ENCODE measurements around the gene HIBADH.
A peak's percentile ranks its signal among the peaks of the same experiment; 100 is the strongest.
"Not testable (repeated sequence)": the region's sequence is repeated elsewhere in the genome, so short reads cannot be mapped to it uniquely, and the experiment has no call there.

Gene HIBADH

DNA sequence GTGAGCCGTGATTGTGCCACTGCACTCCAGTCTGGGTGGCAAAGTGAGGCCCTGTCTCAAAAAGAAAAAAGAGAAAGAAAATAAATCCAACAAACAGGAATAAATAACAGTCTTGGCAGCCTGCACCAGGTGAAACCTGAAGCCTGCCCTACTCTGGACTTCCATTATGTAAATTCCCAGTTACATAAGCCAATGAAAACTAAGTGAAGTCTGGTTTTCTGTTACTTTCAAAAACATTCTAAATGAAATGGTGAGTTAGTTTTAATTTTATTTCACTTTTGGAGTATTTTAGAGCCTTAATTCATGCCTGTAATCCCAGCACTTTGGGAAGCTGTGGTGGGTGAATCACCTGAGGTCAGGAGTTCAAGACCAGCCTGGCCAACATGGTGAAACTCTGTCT lies 22.5 kb upstream of the HIBADH start:
- no peaks in the 10 kb centered on the region for H3K27me3 ChIP-seq (ENCODE audit: control insufficient read depth in 5 of 5, insufficient read depth in 4 of 5, low read length in 5 of 5)
- H3K9ac ChIP-seq (ENCODE audit: low read length in 5 of 5): no peak overlapping the region
- H3K4me1 ChIP-seq (ENCODE audit: control insufficient read depth in 5 of 5, insufficient read depth in 5 of 5, low read length in 5 of 5): no peaks in the 10 kb centered on the region
- no peaks in the 10 kb centered on the region for H3K36me3 ChIP-seq (ENCODE audit: control insufficient read depth in 5 of 5, insufficient read depth in 5 of 5, low read length in 5 of 5)
- no peak overlapping the region for H3K4me3 ChIP-seq (ENCODE audit: low read depth in 1 of 5, low read length in 5 of 5)
- H3K9me3 ChIP-seq (ENCODE audit: control insufficient read depth in 5 of 5, low read length in 5 of 5): peaks cover 0 to 3% (median 0%) of the 10 kb centered on the region in 5 donors
- H3K27ac ChIP-seq (ENCODE audit: low read depth, low read length): no peak overlapping the region

DNA sequence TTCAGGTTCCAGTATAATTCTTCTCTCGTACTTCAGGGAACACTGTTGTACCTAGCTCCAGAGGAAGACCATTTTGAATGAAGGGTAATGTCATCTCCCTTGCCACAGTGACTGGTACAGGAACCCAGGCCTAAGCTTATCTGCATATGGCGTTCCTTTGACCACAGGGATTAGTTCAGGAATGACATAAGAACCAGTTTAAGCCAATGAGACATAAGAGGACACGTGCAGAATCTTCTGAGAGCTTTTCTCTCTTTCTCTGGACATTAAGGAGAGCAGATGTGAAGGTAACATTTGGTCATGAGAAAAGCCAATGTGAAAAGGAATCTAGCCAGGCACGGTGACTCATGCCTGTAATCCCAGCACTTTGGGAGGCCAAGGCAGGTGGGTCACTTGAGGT lies 21.8 kb upstream of the HIBADH start:
- H3K4me3 ChIP-seq (ENCODE audit: low read depth in 1 of 5, low read length in 5 of 5): no peak overlapping the region

GRCh38 chr7:27680610-27681009 lies 17.9 kb upstream of the HIBADH start:
- Histone ChIP-seq H3K36me3 (ENCODE audit: control insufficient read depth in 5 of 5, insufficient read depth in 5 of 5, low read length in 5 of 5) (no peaks in the 10 kb centered on the region), H3K9ac (ENCODE audit: low read length in 5 of 5) (no peak overlapping the region), H3K9me3 (ENCODE audit: control insufficient read depth in 5 of 5, low read length in 5 of 5) (no peaks in the 10 kb centered on the region), H3K4me1 (ENCODE audit: control insufficient read depth in 5 of 5, insufficient read depth in 5 of 5, low read length in 5 of 5) (peaks cover 0 to 8% (median 0%) of the 10 kb centered on the region in 5 donors), H3K27me3 (ENCODE audit: control insufficient read depth in 5 of 5, insufficient read depth in 4 of 5, low read length in 5 of 5) (no peaks in the 10 kb centered on the region), H3K4me3 (ENCODE audit: low read depth in 1 of 5, low read length in 5 of 5) (no peak overlapping the region), H3K27ac (ENCODE audit: low read depth, low read length) (no peak overlapping the region)

More for the DNA sequence above, 21.8 kb upstream of the HIBADH start:
- no peak overlapping the region for H3K9ac ChIP-seq (ENCODE audit: low read length in 5 of 5)
- H3K36me3 ChIP-seq (ENCODE audit: control insufficient read depth in 5 of 5, insufficient read depth in 5 of 5, low read length in 5 of 5): no peaks in the 10 kb centered on the region
- H3K27ac ChIP-seq (ENCODE audit: low read depth, low read length): no peak overlapping the region
- H3K27me3 ChIP-seq (ENCODE audit: control insufficient read depth in 5 of 5, insufficient read depth in 4 of 5, low read length in 5 of 5): no peaks in the 10 kb centered on the region
- no peaks in the 10 kb centered on the region for H3K4me1 ChIP-seq (ENCODE audit: control insufficient read depth in 5 of 5, insufficient read depth in 5 of 5, low read length in 5 of 5)
- peaks cover 0 to 3% (median 0%) of the 10 kb centered on the region in 5 donors for H3K9me3 ChIP-seq (ENCODE audit: control insufficient read depth in 5 of 5, low read length in 5 of 5)

GRCh38 chr7:27678617-27679260 lies 16.1 kb upstream of the HIBADH start:
- no peaks in the 10 kb centered on the region for H3K9me3 ChIP-seq (ENCODE audit: control insufficient read depth in 5 of 5, low read length in 5 of 5)
- H3K4me1 ChIP-seq (ENCODE audit: control insufficient read depth in 5 of 5, insufficient read depth in 5 of 5, low read length in 5 of 5): peaks cover 0 to 8% (median 0%) of the 10 kb centered on the region in 5 donors
- H3K27me3 ChIP-seq (ENCODE audit: control insufficient read depth in 5 of 5, insufficient read depth in 4 of 5, low read length in 5 of 5): no peaks in the 10 kb centered on the region
- no peak overlapping the region for H3K4me3 ChIP-seq (ENCODE audit: low read depth in 1 of 5, low read length in 5 of 5)
- H3K36me3 ChIP-seq (ENCODE audit: control insufficient read depth in 5 of 5, insufficient read depth in 5 of 5, low read length in 5 of 5): no peaks in the 10 kb centered on the region
- peak overlapping the region; percentile 3 for H3K27ac ChIP-seq (ENCODE audit: low read depth, low read length)
- no peak overlapping the region for H3K9ac ChIP-seq (ENCODE audit: low read length in 5 of 5)

DNA sequence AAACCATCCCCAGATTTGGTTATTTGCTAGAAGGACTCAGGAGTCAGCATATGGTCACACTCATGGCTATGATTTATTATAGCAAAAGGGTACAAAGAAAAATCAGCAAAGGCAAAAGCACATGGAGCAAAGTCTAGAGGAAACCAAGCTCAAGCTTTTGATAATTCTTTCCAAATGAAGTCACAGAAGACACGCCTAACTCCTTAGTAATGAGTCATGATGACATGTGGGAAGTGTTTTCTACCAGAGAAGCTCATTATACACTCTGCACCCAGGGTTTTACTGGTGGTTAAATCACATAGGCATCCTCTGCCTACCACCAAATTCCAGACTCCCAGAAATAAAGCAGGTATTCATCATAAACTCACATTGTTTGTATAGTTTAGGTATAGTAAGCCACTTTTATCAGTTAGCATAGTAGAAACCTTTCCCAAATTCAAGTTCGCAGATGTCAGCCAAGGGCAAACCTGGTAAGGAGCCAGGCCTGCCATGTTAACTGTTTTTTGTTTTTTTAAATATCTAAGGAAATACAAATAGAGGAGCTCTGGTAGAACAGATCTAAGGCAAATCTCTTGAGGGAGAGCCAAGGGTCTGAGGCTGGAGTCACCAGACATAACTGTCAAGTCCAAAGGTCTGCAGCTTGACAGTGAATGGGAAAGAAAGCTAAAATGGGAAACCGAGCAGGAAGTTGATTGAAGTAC lies 15.4 kb upstream of the HIBADH start:
- Histone ChIP-seq H3K9ac (ENCODE audit: low read length in 5 of 5) (no peak overlapping the region), H3K4me3 (ENCODE audit: low read depth in 1 of 5, low read length in 5 of 5) (no peak overlapping the region), H3K27me3 (ENCODE audit: control insufficient read depth in 5 of 5, insufficient read depth in 4 of 5, low read length in 5 of 5) (no peaks in the 10 kb centered on the region), H3K4me1 (ENCODE audit: control insufficient read depth in 5 of 5, insufficient read depth in 5 of 5, low read length in 5 of 5) (peaks cover 0 to 8% (median 0%) of the 10 kb centered on the region in 5 donors), H3K27ac (ENCODE audit: low read depth, low read length) (peak overlapping the region; percentile 63), H3K36me3 (ENCODE audit: control insufficient read depth in 5 of 5, insufficient read depth in 5 of 5, low read length in 5 of 5) (no peaks in the 10 kb centered on the region), H3K9me3 (ENCODE audit: control insufficient read depth in 5 of 5, low read length in 5 of 5) (no peaks in the 10 kb centered on the region)

GRCh38 chr7:27674126-27674525 lies 11.4 kb upstream of the HIBADH start:
- not testable (repeated sequence) for H3K27ac ChIP-seq (ENCODE audit: low read depth, low read length); H3K9me3 ChIP-seq (ENCODE audit: control insufficient read depth in 5 of 5, low read length in 5 of 5); H3K27me3 ChIP-seq (ENCODE audit: control insufficient read depth in 5 of 5, insufficient read depth in 4 of 5, low read length in 5 of 5); H3K9ac ChIP-seq (ENCODE audit: low read length in 5 of 5); H3K4me1 ChIP-seq (ENCODE audit: control insufficient read depth in 5 of 5, insufficient read depth in 5 of 5, low read length in 5 of 5); H3K4me3 ChIP-seq (ENCODE audit: low read depth in 1 of 5, low read length in 5 of 5); H3K36me3 ChIP-seq (ENCODE audit: control insufficient read depth in 5 of 5, insufficient read depth in 5 of 5, low read length in 5 of 5)

DNA sequence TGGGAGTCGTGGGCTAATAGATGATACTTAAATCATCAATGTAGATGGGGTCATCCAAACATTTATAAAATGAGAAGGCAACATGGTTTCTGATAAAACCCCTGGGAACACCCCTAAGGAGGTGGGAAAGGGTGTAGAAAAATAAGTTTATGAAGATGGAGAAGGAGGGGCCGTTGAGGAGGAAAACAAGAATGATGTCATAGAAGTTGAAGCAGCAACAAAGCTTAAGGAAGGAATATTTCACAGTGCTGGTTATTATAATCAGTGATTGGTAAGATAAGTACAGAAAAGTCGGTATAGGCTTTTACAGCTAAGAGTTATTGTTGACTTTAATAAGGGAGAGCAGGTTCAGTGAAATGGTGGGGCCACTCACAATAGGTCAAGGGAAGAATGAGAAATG lies 9.0 kb upstream of the HIBADH start:
- no peak overlapping the region for H3K4me3 ChIP-seq (ENCODE audit: low read depth in 1 of 5, low read length in 5 of 5)
- no peaks in the 10 kb centered on the region for H3K36me3 ChIP-seq (ENCODE audit: control insufficient read depth in 5 of 5, insufficient read depth in 5 of 5, low read length in 5 of 5)
- no peak overlapping the region for H3K9ac ChIP-seq (ENCODE audit: low read length in 5 of 5)
- H3K27ac ChIP-seq (ENCODE audit: low read depth, low read length): no peak overlapping the region
- no peaks in the 10 kb centered on the region for H3K4me1 ChIP-seq (ENCODE audit: control insufficient read depth in 5 of 5, insufficient read depth in 5 of 5, low read length in 5 of 5)
- H3K27me3 ChIP-seq (ENCODE audit: control insufficient read depth in 5 of 5, insufficient read depth in 4 of 5, low read length in 5 of 5): no peaks in the 10 kb centered on the region
- no peaks in the 10 kb centered on the region for H3K9me3 ChIP-seq (ENCODE audit: control insufficient read depth in 5 of 5, low read length in 5 of 5)

- H3K27me3 ChIP-seq (ENCODE audit: control insufficient read depth in 5 of 5, insufficient read depth in 4 of 5, low read length in 5 of 5): no peaks in the 10 kb centered on the region
- H3K36me3 ChIP-seq (ENCODE audit: control insufficient read depth in 5 of 5, insufficient read depth in 5 of 5, low read length in 5 of 5): no peaks in the 10 kb centered on the region
- no peak overlapping the region for H3K4me3 ChIP-seq (ENCODE audit: low read depth in 1 of 5, low read length in 5 of 5)
- H3K4me1 ChIP-seq (ENCODE audit: control insufficient read depth in 5 of 5, insufficient read depth in 5 of 5, low read length in 5 of 5): no peaks in the 10 kb centered on the region
- H3K27ac ChIP-seq (ENCODE audit: low read depth, low read length): no peak overlapping the region
- no peaks in the 10 kb centered on the region for H3K9me3 ChIP-seq (ENCODE audit: control insufficient read depth in 5 of 5, low read length in 5 of 5)
- H3K9ac ChIP-seq (ENCODE audit: low read length in 5 of 5): no peak overlapping the region
Measured at GRCh38 chr7:27670676-27671075, 8.0 kb upstream of the HIBADH start.

- Histone ChIP-seq H3K4me1 (ENCODE audit: control insufficient read depth in 5 of 5, insufficient read depth in 5 of 5, low read length in 5 of 5) (no peaks in the 10 kb centered on the region), H3K9ac (ENCODE audit: low read length in 5 of 5) (no peak overlapping the region), H3K36me3 (ENCODE audit: control insufficient read depth in 5 of 5, insufficient read depth in 5 of 5, low read length in 5 of 5) (no peaks in the 10 kb centered on the region), H3K4me3 (ENCODE audit: low read depth in 1 of 5, low read length in 5 of 5) (no peak overlapping the region), H3K27ac (ENCODE audit: low read depth, low read length) (no peak overlapping the region), H3K27me3 (ENCODE audit: control insufficient read depth in 5 of 5, insufficient read depth in 4 of 5, low read length in 5 of 5) (no peaks in the 10 kb centered on the region), H3K9me3 (ENCODE audit: control insufficient read depth in 5 of 5, low read length in 5 of 5) (no peaks in the 10 kb centered on the region)
Measured at GRCh38 chr7:27670177-27670576, 7.5 kb upstream of the HIBADH start.

- Histone ChIP-seq H3K9ac (ENCODE audit: low read length in 5 of 5) (no peak overlapping the region), H3K9me3 (ENCODE audit: control insufficient read depth in 5 of 5, low read length in 5 of 5) (no peaks in the 10 kb centered on the region), H3K4me1 (ENCODE audit: control insufficient read depth in 5 of 5, insufficient read depth in 5 of 5, low read length in 5 of 5) (peaks cover 2 to 21% (median 15%) of the 10 kb centered on the region in 5 donors), H3K27me3 (ENCODE audit: control insufficient read depth in 5 of 5, insufficient read depth in 4 of 5, low read length in 5 of 5) (no peaks in the 10 kb centered on the region), H3K4me3 (ENCODE audit: low read depth in 1 of 5, low read length in 5 of 5) (no peak overlapping the region), H3K27ac (ENCODE audit: low read depth, low read length) (no peak overlapping the region), H3K36me3 (ENCODE audit: control insufficient read depth in 5 of 5, insufficient read depth in 5 of 5, low read length in 5 of 5) (no peaks in the 10 kb centered on the region)
Measured at GRCh38 chr7:27665531-27665930, 2.8 kb upstream of the HIBADH start.
